GM23338 (cell line): ENCODE data around the gene PSMA5. TPM values are rescaled to one million over a fixed set of nuclear protein-coding genes. Genes with fewer than 3 reads are reported as not detected.

Experiments used
- ATAC-seq: fragments of 200-7000 bp; cut with Tn5 transposase; 3 replicates; pipeline ENCODE4 v1.9.1; 2020
- DNase-seq: peaks from one replicate; pipeline ENCODE4 v3.0.0-alpha.2; 2015; ENCODE audit warnings: low spot score
- H2AFZ ChIP-seq: fragments of 200-600 bp; sonication (generic); 2 replicates; pipeline ENCODE4 v1.8.0; 2016; ENCODE audit warnings: antibody characterized with exemption, mild to moderate bottlenecking, moderate library complexity
- H3F3A ChIP-seq: fragments of 200-600 bp; sonication (generic); replicated peaks from 2 replicates; pipeline ENCODE4 v1.8.0; 2017; ENCODE audit warnings: antibody characterized with exemption, mixed run types, low read depth
- H3K27ac ChIP-seq: fragments of 200-600 bp; sonication (generic); 2 replicates; pipeline ENCODE4 v1.6.1; 2016; ENCODE audit warnings: low read depth
- H3K27me3 ChIP-seq: fragments of 200-600 bp; sonication (generic); 2 replicates; pipeline ENCODE4 v1.8.0; 2016; ENCODE audit warnings: mild to moderate bottlenecking, mixed run types, moderate library complexity; ENCODE audit not compliant: insufficient read depth
- H3K36me3 ChIP-seq: fragments of 200-600 bp; sonication (generic); 2 replicates; pipeline ENCODE4 v1.8.0; 2016; ENCODE audit warnings: mild to moderate bottlenecking; ENCODE audit not compliant: insufficient read depth
- H3K4me1 ChIP-seq: fragments of 200-600 bp; sonication (generic); 2 replicates; pipeline ENCODE4 v1.8.0; 2016; ENCODE audit warnings: mild to moderate bottlenecking, moderate library complexity; ENCODE audit not compliant: insufficient read depth
- H3K4me2 ChIP-seq: fragments of 200-600 bp; sonication (generic); 2 replicates; pipeline ENCODE4 v1.7.1; 2017; ENCODE audit warnings: mixed run types
- H3K4me3 ChIP-seq: fragments of 200-600 bp; sonication (generic); 2 replicates; pipeline ENCODE4 v1.6.1; 2016; ENCODE audit warnings: mixed run types
- H3K79me2 ChIP-seq: fragments of 200-600 bp; sonication (generic); replicated peaks from 2 replicates; pipeline ENCODE4 v1.8.0; 2017; ENCODE audit warnings: mild to moderate bottlenecking; ENCODE audit not compliant: insufficient read depth
- H3K9me2 ChIP-seq: fragments of 200-600 bp; sonication (generic); 2 replicates; pipeline ENCODE4 v1.8.0; 2017; ENCODE audit not compliant: insufficient read depth
- H4K20me1 ChIP-seq: fragments of 200-600 bp; sonication (generic); replicated peaks from 2 replicates; pipeline ENCODE4 v1.8.0; 2017; ENCODE audit warnings: mild to moderate bottlenecking; ENCODE audit not compliant: insufficient read depth
- H3K27ac Mint-ChIP-seq: 2 replicates; pipeline ENCODE4 v1.8.0; 2020; ENCODE audit warnings: inconsistent platforms, mild to moderate bottlenecking, moderate library complexity, mixed read lengths
- H3K27me3 Mint-ChIP-seq: 3 replicates; pipeline ENCODE4 v1.8.0; 2022; ENCODE audit warnings: low read depth, mild to moderate bottlenecking, moderate library complexity, mixed read lengths, inconsistent platforms; ENCODE audit not compliant: insufficient read depth, poor library complexity
- H3K36me3 Mint-ChIP-seq: 3 replicates; pipeline ENCODE4 v1.8.0; 2021; ENCODE audit warnings: low read depth, mild to moderate bottlenecking, inconsistent platforms, moderate library complexity, mixed read lengths
- H3K4me1 Mint-ChIP-seq: 3 replicates; pipeline ENCODE4 v1.8.0; 2020; ENCODE audit warnings: mild to moderate bottlenecking, inconsistent platforms, mixed read lengths
- H3K4me3 Mint-ChIP-seq: 3 replicates; pipeline ENCODE4 v1.8.0; 2021; ENCODE audit warnings: moderate library complexity, mild to moderate bottlenecking, inconsistent platforms, mixed read lengths
- H3K9me3 Mint-ChIP-seq: 3 replicates; pipeline ENCODE4 v1.8.0; 2020; ENCODE audit warnings: moderate library complexity, mild to moderate bottlenecking, inconsistent platforms, mixed read lengths
- CREB1 ChIP-seq: fragments of 250-450 bp; sonication (Bioruptor Pico); IDR thresholded peaks from 2 replicates; pipeline ENCODE4 v1.5.0; 2020; ENCODE audit warnings: low read depth, mild to moderate bottlenecking, moderate library complexity
- CTCF ChIP-seq, 2 experiments: fragments of 200-600 bp in 1 of 2; sonication (generic) in 1 of 2; conservative IDR thresholded peaks; 2 replicates each; pipeline versions ENCODE4 v1.5.1 to v1.6.1; 2016 to 2017; ENCODE audit warnings: antibody characterized with exemption in 2 of 2, low read depth in 2 of 2, mild to moderate bottlenecking in 2 of 2, moderate library complexity in 1 of 2
- ETS1 ChIP-seq: IDR thresholded peaks from 2 replicates; pipeline ENCODE4 v1.6.1; 2016; ENCODE audit warnings: antibody characterized with exemption
- EZH2 ChIP-seq: fragments of 200-600 bp; sonication (generic); IDR thresholded peaks from one replicate; pipeline ENCODE4 v1.8.0; 2017; ENCODE audit warnings: antibody characterized with exemption, mild to moderate bottlenecking, low read depth; ENCODE audit not compliant: unreplicated experiment
- EZH2phosphoT487 ChIP-seq: fragments of 200-600 bp; sonication (generic); IDR thresholded peaks from one replicate; pipeline ENCODE4 v1.8.1; 2018; ENCODE audit warnings: antibody characterized with exemption; ENCODE audit not compliant: unreplicated experiment
- JUNB ChIP-seq: IDR thresholded peaks from one replicate; pipeline ENCODE4 v1.6.1; 2016; ENCODE audit warnings: antibody characterized with exemption; ENCODE audit not compliant: unreplicated experiment
- NANOG ChIP-seq: IDR thresholded peaks from 2 replicates; pipeline ENCODE4 v1.6.1; 2016; ENCODE audit warnings: antibody characterized with exemption, borderline replicate concordance
- POLR2AphosphoS5 ChIP-seq: IDR thresholded peaks from 2 replicates; pipeline ENCODE4 v1.6.1; 2016; ENCODE audit warnings: antibody characterized with exemption, low read depth
- STAT1 ChIP-seq: IDR thresholded peaks from one replicate; pipeline ENCODE4 v1.6.1; 2016; ENCODE audit warnings: antibody characterized with exemption; ENCODE audit not compliant: unreplicated experiment
- ZNF114 ChIP-seq: fragments of 250-450 bp; sonication (Bioruptor Pico); IDR thresholded peaks from 2 replicates; pipeline ENCODE4 v1.5.0; 2020; ENCODE audit warnings: mild to moderate bottlenecking, moderate library complexity
- ZNF331 ChIP-seq: fragments of 250-450 bp; sonication (Bioruptor Pico); IDR thresholded peaks from 2 replicates; pipeline ENCODE4 v1.5.0; 2020; ENCODE audit warnings: low read depth, mild to moderate bottlenecking, moderate library complexity
- polyA plus RNA-seq: library from polyadenylated mRNA; unstranded; fragments of >200 nt; fragmentation: Nextera tagmentation; extraction: Ambion mirVana; gene quantifications from 2 replicates; pipeline ENCODE4 v1.2.1, GENCODE V29; 2016
- total RNA-seq: library from RNA; depleted of rRNA; stranded (reverse); fragments of >200 nt; shearing (Covaris generic); gene quantifications from 2 replicates; pipeline ENCODE4 v1.2.3, GENCODE V29; 2014
- TF ChIP-seq, protein P1 (sequence below): IDR thresholded peaks from one replicate; pipeline ENCODE4 v1.6.1; 2018; ENCODE audit warnings: antibody characterized with exemption; ENCODE audit not compliant: unreplicated experiment
- TF ChIP-seq, protein P2 (sequence below): fragments of 250-450 bp; sonication (Bioruptor Pico); IDR thresholded peaks from 2 replicates; pipeline ENCODE4 v1.5.0; 2020; ENCODE audit warnings: mild to moderate bottlenecking, moderate library complexity

PSMA5 gene
- total and polyA plus RNA-seq, 2 experiments from 2014 or later = 104 to 126 TPM

DNA sequence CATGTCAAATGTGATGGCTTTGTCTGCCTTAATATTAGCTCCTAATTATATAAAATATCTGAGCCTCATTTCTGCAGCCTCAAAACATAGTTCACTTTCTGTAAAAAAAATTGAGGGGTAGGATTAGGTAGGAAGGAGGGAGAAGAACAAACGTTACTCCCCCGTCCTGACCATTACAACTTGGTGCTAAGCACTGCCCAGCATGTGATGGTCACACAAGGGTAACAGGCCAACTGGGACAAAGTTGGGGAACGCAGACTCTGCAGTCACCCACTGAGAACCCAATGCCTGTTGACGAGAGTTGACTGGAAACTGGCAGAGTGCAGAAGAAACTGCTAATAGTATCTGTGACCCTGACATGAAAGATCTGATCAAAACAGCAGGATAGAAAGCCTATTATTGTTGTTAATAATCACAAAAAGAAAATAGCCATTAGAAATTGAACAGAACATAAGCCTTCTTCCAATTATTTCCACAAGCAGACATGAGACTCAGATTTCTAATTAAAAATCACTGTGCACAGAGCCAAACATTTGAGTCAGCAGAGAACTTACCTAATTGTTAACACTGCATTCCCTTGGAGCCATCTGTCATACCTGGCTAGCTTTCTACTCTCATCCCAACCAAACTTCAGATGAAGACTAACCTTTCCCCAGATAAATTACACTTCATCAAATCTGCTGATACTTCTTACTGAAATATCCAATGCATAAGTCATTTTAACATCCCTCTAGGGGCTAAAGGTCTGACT is 34.0 kb downstream of the PSMA5 start:
- Histone ChIP-seq H3K4me1 (peaks cover 21% of the 10 kb centered on the region), H3K27ac (peak overlapping the region; percentile 34; the same call in 1 of the 2 replicates), H2AFZ (no peak overlapping the region), H3K27me3 (no peaks in the 10 kb centered on the region), H3K4me3 (no peak overlapping the region), H4K20me1 (peaks cover 21% of the 10 kb centered on the region), H3F3A (no peaks in the 10 kb centered on the region), H3K9me2 (no peaks in the 10 kb centered on the region), H3K36me3 (no peaks in the 10 kb centered on the region), H3K79me2 (peaks cover 97% of the 10 kb centered on the region), H3K4me2 (no peak overlapping the region)
- H3K4me1 Mint-ChIP-seq = peaks cover 39% of the 10 kb centered on the region
- no peak overlapping the region for H3K4me3 Mint-ChIP-seq
- DNase-seq (no peak), ATAC-seq (peak; percentile 38)
- peaks cover 8% of the 10 kb centered on the region for H3K27me3 Mint-ChIP-seq
- no peaks in the 10 kb centered on the region for H3K9me3 Mint-ChIP-seq
- H3K36me3 Mint-ChIP-seq = no peaks in the 10 kb centered on the region
- TF ChIP-seq ZNF331 (CRISPR knock-in tag) (no peak), STAT1 (no peak), CTCF (conservative IDR thresholded peaks at IDR 0.05; ENCODE audit: low read depth in 2 of 2) (no peak), CREB1 (CRISPR knock-in tag) (no peak), ZNF114 (CRISPR knock-in tag) (no peak), EZH2 (no peak), POLR2AphosphoS5 (no peak), JUNB (no peak), NANOG (no peak), ETS1 (no peak), EZH2phosphoT487 (no peak)
- TF ChIP-seq, protein P1, sequence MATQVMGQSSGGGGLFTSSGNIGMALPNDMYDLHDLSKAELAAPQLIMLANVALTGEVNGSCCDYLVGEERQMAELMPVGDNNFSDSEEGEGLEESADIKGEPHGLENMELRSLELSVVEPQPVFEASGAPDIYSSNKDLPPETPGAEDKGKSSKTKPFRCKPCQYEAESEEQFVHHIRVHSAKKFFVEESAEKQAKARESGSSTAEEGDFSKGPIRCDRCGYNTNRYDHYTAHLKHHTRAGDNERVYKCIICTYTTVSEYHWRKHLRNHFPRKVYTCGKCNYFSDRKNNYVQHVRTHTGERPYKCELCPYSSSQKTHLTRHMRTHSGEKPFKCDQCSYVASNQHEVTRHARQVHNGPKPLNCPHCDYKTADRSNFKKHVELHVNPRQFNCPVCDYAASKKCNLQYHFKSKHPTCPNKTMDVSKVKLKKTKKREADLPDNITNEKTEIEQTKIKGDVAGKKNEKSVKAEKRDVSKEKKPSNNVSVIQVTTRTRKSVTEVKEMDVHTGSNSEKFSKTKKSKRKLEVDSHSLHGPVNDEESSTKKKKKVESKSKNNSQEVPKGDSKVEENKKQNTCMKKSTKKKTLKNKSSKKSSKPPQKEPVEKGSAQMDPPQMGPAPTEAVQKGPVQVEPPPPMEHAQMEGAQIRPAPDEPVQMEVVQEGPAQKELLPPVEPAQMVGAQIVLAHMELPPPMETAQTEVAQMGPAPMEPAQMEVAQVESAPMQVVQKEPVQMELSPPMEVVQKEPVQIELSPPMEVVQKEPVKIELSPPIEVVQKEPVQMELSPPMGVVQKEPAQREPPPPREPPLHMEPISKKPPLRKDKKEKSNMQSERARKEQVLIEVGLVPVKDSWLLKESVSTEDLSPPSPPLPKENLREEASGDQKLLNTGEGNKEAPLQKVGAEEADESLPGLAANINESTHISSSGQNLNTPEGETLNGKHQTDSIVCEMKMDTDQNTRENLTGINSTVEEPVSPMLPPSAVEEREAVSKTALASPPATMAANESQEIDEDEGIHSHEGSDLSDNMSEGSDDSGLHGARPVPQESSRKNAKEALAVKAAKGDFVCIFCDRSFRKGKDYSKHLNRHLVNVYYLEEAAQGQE = no peak
- TF ChIP-seq, protein P2, sequence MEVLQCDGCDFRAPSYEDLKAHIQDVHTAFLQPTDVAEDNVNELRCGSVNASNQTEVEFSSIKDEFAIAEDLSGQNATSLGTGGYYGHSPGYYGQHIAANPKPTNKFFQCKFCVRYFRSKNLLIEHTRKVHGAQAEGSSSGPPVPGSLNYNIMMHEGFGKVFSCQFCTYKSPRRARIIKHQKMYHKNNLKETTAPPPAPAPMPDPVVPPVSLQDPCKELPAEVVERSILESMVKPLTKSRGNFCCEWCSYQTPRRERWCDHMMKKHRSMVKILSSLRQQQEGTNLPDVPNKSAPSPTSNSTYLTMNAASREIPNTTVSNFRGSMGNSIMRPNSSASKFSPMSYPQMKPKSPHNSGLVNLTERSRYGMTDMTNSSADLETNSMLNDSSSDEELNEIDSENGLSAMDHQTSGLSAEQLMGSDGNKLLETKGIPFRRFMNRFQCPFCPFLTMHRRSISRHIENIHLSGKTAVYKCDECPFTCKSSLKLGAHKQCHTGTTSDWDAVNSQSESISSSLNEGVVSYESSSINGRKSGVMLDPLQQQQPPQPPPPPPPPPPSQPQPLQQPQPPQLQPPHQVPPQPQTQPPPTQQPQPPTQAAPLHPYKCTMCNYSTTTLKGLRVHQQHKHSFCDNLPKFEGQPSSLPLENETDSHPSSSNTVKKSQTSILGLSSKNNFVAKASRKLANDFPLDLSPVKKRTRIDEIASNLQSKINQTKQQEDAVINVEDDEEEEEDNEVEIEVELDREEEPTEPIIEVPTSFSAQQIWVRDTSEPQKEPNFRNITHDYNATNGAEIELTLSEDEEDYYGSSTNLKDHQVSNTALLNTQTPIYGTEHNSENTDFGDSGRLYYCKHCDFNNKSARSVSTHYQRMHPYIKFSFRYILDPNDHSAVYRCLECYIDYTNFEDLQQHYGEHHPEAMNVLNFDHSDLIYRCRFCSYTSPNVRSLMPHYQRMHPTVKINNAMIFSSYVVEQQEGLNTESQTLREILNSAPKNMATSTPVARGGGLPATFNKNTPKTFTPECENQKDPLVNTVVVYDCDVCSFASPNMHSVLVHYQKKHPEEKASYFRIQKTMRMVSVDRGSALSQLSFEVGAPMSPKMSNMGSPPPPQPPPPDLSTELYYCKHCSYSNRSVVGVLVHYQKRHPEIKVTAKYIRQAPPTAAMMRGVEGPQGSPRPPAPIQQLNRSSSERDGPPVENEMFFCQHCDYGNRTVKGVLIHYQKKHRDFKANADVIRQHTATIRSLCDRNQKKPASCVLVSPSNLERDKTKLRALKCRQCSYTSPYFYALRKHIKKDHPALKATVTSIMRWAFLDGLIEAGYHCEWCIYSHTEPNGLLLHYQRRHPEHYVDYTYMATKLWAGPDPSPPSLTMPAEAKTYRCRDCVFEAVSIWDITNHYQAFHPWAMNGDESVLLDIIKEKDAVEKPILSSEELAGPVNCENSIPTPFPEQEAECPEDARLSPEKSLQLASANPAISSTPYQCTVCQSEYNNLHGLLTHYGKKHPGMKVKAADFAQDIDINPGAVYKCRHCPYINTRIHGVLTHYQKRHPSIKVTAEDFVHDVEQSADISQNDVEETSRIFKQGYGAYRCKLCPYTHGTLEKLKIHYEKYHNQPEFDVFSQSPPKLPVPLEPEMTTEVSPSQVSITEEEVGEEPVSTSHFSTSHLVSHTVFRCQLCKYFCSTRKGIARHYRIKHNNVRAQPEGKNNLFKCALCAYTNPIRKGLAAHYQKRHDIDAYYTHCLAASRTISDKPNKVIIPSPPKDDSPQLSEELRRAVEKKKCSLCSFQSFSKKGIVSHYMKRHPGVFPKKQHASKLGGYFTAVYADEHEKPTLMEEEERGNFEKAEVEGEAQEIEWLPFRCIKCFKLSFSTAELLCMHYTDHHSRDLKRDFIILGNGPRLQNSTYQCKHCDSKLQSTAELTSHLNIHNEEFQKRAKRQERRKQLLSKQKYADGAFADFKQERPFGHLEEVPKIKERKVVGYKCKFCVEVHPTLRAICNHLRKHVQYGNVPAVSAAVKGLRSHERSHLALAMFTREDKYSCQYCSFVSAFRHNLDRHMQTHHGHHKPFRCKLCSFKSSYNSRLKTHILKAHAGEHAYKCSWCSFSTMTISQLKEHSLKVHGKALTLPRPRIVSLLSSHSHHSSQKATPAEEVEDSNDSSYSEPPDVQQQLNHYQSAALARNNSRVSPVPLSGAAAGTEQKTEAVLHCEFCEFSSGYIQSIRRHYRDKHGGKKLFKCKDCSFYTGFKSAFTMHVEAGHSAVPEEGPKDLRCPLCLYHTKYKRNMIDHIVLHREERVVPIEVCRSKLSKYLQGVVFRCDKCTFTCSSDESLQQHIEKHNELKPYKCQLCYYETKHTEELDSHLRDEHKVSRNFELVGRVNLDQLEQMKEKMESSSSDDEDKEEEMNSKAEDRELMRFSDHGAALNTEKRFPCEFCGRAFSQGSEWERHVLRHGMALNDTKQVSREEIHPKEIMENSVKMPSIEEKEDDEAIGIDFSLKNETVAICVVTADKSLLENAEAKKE = no peak
- H3K27ac Mint-ChIP-seq = no peak overlapping the region
